Glomerular visceral epithelial cell (primary cell): Measurements from ENCODE around the gene NCK2.
A peak's percentile ranks its signal among the peaks of the same experiment; 100 is the strongest.

Experiments used
- DNase-seq: peaks from one replicate; pipeline ENCODE4 v3.0.0-alpha.2; 2016; ENCODE audit errors: extremely low spot score

NCK2 gene

DNA sequence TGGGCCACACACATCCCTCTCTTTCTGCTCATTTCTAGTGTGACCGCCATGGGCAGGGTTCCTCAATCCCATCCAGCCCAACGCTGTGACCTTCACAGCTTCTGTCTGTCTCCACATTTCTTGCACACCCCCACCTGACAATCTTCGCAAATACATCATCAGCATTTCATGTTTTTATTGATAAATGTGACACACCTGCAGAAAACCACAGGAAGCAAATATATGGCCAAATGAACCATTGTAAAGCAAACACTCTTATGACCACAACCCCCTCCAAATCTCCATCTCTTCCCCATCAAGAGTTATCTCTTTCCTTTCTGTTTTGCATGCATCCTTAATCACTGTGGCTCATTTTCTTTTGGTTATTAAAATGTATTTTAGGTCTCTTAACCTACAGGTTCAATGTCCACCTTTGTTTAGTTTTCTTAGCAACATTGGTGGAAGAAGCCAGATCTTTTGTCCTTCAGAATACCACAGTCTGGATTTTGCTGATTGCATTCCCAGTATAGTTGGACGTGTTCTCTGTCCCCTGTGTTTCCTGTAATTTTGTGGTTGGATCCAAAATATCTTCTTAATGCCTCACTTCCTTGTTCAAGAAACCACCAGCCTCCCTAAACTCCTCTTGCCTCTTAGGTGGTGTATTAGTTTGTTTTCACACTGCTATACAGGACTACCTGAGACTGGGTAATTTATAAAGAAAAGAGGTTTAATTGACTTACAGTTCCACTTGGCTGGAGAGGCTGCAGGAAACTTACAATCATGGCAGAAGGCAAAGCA lies 9.8 kb upstream of the NCK2 start:
- DNase-seq = peak; percentile 68

DNA sequence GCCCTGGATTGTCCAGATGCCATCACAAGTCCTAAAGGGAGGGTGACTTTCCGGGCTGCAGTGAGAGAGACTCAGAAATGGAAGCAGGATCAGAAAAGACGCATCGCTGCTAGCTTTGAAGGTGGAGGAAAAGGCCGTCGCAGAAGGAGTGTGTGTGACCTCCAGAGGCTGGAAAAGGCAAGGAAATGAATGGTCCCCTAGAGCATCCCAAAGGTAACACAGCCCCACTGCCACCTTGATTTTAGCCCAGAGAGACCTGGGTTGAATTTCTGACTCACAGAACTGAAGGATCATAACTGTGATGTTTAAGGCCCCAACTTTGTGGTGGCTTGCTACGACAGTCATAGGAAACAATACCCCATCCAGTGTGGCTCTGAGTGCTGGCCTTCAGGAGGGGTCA lies 8.6 kb upstream of the NCK2 start:
- no peak for DNase-seq

DNA sequence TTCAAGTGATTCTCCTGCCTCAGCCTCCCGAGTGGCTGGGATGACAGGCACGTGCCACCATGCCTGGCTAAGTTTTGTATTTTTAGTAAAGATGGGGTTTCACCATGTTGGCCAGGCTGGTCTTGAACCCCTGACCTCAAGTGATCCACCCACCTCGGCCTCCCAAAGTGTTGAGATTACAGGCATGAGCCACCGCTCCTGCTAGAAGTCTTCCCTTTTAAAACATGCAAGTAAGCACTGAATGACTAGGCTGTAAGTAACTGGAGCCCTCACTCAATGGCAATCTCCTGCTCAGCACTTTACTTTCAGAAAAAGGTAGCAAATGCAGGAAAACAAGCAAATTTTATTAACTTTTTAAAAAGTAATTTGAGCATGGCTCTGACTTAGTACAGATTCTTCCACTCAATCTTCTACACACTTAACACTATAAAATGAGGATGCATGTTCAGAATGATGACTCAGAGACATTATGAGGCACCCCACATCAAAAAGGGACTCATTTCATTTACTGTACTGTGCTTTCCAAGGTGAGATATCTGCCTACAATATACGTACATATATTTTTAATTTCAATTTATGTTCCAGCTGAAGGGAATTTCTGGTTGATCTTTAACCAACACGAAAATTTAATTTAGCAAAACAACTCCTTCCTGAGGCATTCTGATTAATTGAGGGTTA lies 6.6 kb upstream of the NCK2 start:
- DNase-seq = no peak

DNA sequence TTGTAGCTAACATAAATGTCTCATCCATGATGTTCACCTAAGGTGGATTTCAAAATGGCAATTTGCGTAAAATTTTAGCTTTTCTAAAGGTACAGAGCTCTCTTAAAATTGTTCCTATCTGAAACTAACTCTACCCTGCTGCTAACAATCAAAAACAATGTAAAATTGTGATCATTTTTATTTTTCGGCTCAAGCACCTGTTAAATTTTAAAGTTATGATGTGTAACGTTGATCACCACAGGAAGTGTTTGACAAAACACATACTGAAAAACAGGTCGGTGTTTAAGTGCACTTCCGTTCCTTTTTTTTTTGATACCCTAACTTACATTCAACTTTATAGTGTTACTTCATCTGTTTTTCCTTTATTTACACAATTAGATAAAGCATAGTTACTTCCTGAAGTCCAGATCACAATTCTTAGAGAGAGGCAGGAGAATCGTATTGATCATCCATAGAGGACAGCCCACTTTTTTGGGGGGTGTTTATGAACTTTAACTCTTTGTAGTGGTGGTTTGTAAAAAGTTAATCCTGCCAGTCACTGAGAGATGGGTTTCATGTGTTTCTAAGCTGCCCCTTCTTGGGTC lies 6.0 kb upstream of the NCK2 start:
- DNase-seq = no peak

DNA sequence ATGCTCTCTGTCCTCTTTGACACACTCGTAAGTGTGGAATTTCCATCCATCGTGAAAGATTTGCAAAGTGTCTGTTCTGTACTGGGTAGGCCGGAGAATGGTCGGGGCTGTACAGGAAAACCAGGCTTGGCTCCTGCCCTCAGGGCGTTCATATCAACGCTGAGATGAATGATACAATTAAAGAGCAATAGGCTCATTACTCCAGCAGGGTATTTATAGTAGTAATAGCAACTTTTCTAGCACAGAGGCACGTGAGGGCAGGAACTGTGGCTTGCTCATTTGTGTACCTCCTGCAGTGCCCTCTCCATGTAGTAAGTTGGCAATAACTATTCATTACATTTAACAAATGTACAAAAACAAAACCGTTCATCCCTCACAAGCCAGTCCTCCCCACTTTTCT lies 5.3 kb upstream of the NCK2 start:
- DNase-seq = no peak

DNA sequence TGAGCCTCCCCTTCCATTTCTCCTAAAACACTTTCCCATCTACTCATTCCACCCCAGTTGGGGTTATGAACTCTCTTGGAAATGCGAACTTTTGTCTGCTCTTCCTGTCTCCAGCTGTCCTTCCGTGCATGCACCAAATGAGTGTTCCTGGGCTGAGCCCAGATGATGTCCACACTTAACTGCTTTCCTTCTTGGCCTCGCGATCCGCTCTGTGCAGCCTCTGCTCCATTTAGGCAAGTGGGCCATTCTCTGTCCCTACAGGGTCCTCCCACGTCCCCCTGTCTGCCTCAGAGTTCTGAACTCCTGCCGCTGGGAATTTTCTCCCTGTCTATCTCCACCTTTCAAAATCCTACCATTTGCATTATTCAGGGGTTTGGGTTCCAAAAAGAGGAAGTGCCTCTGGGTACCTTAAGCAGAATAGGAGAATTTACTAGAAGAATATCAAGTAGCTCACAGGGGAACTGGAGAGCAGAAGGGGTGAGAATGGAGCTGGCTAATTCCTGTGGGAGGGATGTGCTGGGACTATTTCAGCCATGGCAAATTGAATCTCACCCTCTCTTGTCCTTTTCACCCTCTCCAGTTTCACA lies 4.7 kb upstream of the NCK2 start:
- no peak for DNase-seq

DNA sequence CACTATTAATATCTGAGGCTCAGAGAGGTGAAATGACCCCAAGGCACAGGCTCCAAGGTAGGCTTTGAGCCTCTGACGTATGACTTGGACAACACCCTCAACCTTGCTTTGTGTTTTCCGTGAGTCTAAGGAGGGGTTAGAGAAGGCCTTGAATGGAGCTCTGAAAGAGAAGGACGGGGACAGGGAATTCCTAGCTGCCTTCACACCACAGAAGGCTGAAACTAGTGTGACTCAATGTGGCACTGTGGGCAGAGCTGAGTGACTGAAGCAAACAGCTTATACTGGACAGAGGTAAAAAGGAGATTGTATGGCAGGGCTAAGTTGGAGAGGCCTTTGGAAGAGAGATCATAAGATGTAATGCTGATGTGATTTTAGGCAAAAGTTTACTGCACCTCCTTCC lies 3.5 kb upstream of the NCK2 start:
- DNase-seq = no peak

DNA sequence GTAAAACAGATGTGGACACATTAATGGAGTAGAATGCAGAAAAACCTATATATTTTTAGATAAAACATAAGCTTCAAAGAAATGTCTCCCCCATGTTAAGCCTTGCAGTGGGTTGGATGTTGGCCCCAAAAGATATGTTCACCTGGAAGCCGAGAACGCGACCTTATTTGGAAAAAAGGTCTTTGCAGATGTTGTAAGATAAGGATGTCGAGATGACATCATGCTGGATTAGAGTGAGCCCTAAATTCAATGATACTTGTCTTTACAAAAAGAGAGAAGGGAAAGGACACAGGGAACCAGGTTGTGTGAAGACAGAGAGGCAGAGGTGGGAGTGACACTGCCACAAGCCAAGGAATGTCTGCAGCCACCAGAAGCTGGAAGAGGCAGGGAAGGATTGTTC lies 3.1 kb upstream of the NCK2 start:
- no peak for DNase-seq

DNA sequence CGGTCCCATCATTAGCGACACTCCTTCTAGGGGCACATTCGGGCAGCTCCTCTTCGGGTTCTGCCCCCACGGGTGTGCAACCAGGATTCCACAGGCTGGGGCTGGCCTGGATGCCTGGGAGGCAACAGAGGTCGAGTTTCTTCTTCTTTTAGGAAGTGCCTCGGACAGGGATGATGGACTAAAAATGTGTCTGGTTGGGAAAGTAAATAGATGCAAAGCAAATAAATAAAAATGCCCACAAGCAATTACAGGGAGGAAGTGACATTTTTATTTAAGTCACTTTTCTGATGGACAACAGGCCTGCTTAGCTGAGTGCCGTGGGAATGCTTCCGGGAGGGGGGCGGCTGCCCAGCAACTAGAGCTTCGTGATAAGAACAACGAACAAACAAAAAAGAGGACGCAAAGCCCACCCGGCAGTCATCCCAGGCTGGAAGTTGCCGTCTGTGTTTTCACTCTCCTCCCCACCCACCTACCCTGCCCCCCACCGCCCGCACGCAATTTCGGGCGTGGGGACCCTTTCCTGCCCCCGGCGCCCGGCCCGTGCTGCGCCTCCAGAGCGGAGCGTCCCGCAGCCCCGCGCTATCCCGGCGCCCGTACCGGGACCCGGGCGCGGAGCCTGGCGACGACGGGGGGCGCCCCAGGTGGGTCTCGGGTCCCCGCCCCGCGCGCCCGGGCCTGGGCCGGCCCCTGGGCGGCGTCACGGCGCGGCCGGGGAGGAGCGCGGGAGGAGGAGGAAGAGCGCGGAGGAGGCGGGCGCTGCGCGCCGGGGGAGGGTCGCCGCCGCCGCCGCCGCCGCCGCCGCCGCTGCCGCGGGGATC lies 412 bp upstream of the NCK2 start:
- DNase-seq = peak; percentile 74

DNA sequence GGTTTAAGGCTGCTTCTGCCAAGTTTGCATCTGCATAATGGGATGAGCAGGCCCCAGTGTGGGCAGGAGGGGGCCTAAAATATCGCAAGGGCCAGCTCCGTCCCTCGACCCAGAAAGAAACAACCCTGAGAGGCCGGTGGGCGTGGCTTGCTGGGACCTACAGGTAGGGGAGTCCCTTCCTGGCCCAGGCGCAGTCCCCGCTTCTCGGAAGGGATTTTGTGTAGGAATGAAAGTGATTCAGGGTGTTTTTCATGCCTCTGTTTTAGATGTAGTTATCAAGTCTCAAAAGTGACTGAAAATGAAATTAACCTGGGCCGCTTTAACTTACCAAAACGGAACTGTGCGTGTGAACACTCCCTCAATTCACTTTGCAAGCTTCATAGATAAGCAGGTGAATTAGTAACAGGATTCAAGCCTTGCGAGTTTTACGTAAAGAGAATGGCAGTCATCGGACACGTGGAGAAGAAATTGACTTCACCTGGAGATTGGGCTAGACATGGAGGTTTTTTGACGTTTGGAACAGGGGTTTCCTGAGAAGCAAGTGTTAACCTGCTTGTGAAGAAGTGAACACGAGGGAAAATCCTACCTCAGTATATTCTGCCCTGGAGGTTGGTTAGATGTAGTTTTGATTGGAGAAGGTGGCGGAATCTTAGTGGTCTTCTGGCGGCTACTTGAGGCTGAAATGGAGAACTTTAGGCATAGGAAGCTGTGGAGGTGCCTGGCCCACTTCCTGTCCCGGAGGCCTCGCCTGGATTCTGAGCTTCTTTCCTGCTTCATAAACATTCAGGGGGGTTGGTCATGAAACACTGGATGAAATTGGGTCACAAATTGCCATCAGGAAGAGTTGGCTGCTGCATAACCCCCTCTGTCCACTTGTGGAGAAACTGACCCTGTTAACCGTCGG lies 1.7 kb downstream of the NCK2 start:
- no peak for DNase-seq

DNA sequence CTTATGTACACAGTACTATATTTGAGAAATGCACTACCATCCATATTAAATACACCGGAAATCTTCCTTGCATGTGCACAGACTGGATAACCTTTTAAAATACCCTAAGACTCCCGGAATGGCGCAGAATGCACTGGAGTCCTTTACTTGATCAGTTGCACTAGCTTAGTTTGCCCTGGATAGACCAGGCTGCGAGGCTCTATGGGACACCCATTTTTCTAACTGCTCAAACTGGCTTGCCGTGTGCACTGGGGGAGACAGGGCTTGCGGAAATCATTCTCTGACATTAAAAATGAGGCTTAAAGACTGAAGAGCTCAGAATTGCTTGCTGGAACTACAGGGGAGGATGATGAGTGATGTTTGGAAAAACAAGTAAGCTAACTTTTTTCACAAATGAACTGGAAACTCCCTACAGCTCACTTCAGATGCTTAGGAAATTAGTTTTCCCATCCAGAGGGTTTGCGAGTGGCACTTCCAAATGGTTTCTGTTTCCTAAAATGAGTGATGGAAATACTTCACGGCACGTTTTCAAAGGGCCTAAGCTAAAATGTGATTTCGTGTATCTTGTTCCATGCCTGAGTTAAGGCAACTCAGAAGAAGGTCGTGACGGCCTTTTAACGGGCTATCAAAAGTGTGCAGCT lies 2.7 kb downstream of the NCK2 start:
- DNase-seq = no peak

DNA sequence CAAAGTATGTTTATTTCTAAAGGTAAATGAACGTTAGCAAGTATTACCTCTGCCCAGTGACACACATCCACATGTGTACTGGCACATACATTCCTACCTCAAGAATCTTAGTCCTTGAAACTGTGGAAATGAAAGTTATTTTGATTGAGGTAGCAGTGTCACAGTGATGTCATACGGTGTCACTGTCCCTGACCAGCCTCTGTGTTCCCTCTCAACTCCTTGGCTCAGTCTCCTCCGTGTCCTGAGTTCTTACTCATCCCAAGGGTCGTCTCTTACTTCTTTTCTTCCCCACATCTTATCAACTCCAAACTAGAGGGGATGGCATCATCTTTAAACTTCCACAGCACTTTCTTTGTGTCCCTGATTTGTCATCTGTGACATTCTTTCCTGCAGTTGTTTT lies 3.3 kb downstream of the NCK2 start:
- DNase-seq = no peak

DNA sequence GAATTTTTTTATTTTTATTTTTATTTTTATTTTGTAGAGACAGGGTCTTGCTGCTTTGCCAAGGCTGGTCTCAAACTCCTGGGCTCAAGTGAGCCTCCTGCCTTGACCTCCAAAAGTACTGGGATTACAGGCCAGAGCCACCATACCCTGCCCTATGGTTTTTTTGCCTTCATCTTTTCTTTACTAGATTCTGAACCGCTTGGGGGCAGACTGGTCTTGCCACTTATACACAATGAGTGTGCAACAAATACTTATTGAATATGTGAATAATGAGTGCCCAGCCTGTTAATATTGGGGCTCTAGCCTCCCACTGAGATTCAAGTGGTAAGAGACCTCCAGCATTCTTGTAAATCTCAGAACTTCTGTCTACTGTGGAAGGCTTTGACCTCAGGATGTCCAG lies 3.9 kb downstream of the NCK2 start:
- no peak for DNase-seq

DNA sequence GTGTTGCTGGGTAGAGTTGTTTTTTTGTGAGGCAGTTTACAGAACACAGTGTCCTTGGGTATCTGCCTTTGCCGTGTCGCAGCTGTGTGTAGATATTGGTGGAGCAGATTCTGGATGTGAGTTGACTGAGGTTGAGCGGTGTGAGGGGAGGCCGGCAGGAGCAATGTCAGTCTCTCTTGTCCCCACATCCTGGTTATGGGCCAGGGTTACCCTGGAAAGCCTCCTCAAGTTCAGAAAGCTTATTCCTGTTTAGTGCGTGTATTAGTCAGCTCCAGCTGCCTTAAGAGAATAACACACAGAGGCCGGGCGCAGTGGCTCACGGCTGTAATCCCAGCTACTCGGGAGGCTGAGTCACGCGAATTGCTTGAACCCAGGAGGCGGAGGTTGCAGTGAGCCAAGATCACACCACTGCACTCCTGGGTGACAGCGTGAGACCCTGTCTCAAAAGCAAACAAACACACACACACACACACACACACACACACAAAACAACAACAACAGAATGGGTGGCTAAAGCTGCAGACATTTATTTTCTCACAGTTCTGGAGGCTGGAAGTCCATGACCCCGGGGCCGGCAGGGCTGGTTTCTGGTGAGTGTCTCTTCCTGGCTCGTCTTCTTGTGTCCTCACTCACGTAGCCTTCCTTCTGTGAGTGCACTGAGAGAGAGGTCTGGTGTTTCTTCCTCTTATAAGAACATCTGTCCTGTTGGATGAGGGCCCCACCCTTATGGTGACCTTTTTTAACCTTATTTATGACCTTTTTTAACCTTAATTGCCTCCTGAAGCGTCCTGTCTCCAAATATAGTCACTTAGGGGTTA lies 5.1 kb downstream of the NCK2 start:
- no peak for DNase-seq

DNA sequence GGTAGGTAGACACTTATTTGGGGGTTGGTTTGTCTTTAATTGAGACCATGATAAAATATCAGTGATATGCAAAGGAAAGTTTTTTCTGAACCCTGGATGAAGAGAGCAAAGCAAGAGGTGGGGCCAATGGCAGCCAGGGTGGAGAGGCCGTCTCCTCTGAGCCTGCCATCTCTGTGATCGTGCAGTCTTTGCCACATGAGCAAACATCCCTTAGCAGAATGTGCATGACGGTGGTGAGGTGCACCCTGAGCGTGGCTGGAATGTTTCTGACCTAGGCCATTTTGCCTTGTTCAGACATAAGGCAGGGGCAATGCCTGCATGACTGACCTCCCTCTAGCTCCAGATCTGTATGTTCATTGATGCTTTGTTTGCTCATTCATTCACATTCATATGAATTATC lies 6.0 kb downstream of the NCK2 start:
- DNase-seq = no peak

DNA sequence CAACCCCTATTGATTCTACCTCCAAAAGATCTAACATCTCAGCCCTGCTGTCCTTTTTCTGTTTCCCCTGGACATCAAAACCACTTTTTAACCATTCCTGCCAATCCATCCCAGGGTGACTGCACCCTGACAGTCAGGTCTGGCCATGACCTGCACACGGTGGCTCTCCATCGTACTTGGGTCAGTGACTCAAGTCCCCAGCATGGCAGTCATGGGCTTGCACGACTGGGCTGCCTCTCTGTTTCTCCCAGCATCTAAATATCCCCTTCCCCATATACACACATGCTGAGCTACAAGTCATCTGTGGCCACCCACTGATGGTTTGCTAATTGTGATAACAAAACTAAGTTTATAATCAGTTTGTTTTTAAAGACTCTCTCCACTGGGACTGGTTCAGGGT lies 6.6 kb downstream of the NCK2 start:
- DNase-seq = no peak

DNA sequence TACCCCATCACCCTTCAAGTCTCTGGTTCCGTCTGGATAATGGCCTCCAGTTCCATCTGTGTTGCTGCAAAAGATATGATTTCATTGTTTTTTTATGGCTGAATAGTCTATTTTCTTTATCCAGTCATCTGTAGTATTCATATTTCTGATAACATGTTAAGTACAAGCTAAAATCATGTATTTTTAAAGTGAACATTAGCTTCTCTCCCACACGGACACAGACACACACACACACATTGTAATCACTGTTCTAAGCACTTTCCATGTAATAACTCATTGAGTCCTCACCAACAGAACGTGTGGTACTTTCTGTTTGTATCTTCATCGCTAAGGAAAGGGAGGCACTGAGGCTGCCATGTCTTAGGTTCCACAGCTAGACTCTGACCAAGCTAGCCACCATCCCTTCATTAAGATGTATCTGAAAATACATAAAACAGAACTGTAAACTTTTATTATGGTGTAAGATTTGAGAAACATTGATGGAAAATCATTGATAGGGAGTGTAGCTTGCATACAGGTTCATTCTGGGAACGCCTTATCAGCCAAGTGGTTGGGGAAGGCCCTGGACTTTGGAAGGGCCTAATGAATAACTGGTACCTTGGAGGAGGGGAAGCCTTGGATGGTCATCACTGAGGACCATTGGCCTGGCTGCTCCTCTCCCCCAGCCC lies 8.1 kb downstream of the NCK2 start:
- no peak for DNase-seq

DNA sequence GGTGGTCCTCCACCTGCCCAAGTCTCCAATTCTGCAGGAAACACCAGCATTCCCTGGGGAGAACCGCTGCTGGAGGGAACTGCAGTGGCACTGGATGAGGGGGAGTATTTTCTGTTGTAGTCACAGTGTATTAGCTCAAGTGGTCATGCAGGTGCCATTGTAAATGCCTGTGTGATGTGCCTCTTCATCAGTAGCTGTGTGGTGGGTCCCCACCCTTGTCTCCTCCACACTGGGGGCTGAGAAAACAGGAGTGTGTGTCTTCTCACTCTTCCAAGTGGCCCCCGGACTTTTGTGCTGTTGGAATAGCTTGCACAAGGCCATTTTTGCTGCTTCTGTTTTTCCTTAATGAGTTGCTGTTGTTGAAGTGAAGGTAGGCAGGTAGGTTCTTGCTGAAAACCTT lies 8.7 kb downstream of the NCK2 start:
- no peak for DNase-seq

DNA sequence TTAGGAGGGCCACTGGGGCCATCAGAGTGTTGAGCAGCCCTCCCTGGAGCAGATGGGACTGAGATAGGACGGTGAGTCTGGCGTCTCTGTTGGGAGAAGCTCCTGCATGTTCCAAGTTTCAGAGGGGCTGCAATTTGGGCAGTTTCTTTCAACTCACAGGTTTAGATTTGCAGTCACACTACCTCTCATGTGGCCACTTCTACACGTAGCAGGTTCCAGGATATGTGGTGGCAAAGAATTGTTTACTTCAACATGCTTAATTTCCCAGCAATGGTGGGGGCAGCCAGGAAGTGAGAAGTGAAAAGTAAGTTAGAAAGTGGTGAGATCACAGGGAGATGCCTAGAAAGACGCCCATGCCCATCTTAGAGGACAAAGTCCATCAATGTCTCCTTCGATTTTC lies 9.3 kb downstream of the NCK2 start:
- DNase-seq = no peak
